A673 (cell line): ENCODE results near the gene CALCR. TPM values are rescaled to one million over a fixed set of nuclear protein-coding genes. Genes with fewer than 3 reads are reported as not detected.

Experiments
- BruUV-seq: library from RNA; stranded (reverse); fragments of 400-500 nt; replicated peaks from 2 replicates; lab custom pipeline; 2021; lab: Mats Ljungman, UMichigan
- CTCF ChIA-PET: fragments of 300-600 bp; sonication (Branson Sonifier 250); formaldehyde crosslinking; loops from one replicate; lab custom pipeline; 2022; ENCODE audit warnings: antibody characterized with exemption; lab: Charles Lee
- POLR2A ChIA-PET: fragments of 300-600 bp; sonication (Branson Sonifier 250); formaldehyde crosslinking; loops from one replicate; lab custom pipeline; 2022; ENCODE audit warnings: antibody characterized with exemption; ENCODE audit not compliant: low non-redundant PET; lab: Charles Lee
- DNase-seq: peaks from one replicate; pipeline ENCODE4 v3.0.0-alpha.2; 2015; ENCODE audit warnings: low spot score
- H3K27ac ChIP-seq: fragments of 200-600 bp; sonication (generic); 2 replicates; pipeline ENCODE4 v1.5.1; 2016; ENCODE audit warnings: mixed run types, low read depth, mild to moderate bottlenecking, mixed read lengths, antibody characterized with exemption, low read length; ENCODE audit not compliant: poor library complexity, severe bottlenecking
- H3K27me3 ChIP-seq: fragments of 200-600 bp; sonication (generic); replicated peaks from 2 replicates; pipeline ENCODE4 v1.6.1; 2017; ENCODE audit warnings: mixed run types, low read depth, mild to moderate bottlenecking, mixed read lengths, antibody characterized with exemption, low read length; ENCODE audit not compliant: insufficient read depth, poor library complexity
- H3K36me3 ChIP-seq: fragments of 200-600 bp; sonication (generic); 2 replicates; pipeline ENCODE4 v1.6.1; 2016; ENCODE audit warnings: mixed run types, mild to moderate bottlenecking, mixed read lengths, antibody characterized with exemption, low read length; ENCODE audit not compliant: insufficient read depth, poor library complexity, severe bottlenecking
- H3K4me1 ChIP-seq: fragments of 200-600 bp; sonication (generic); 2 replicates; pipeline ENCODE4 v1.6.1; 2017; ENCODE audit warnings: mixed run types, mild to moderate bottlenecking, mixed read lengths, antibody characterized with exemption, low read length; ENCODE audit not compliant: insufficient read depth, poor library complexity, severe bottlenecking
- H3K4me3 ChIP-seq: fragments of 200-600 bp; sonication (generic); 2 replicates; pipeline ENCODE4 v1.5.1; 2016; ENCODE audit warnings: low read depth, mixed run types, mild to moderate bottlenecking, mixed read lengths, low read length; ENCODE audit not compliant: poor library complexity, severe bottlenecking
- H3K9me3 ChIP-seq: fragments of 200-600 bp; sonication (generic); 2 replicates; pipeline ENCODE4 v1.6.1; 2016; ENCODE audit warnings: mixed run types, low read depth, mild to moderate bottlenecking, mixed read lengths, antibody characterized with exemption, low read length; ENCODE audit not compliant: poor library complexity, severe bottlenecking
- CTCF ChIP-seq: fragments of 300-800, 200-600 bp; sonication (generic); conservative IDR thresholded peaks from 2 replicates; pipeline ENCODE4 v1.5.1; 2017; ENCODE audit warnings: low read depth, mild to moderate bottlenecking, antibody characterized with exemption, low read length, moderate library complexity, mixed read lengths
- EZH2 ChIP-seq: fragments of 200-600 bp; sonication (generic); IDR thresholded peaks from 2 replicates; pipeline ENCODE4 v1.6.1; 2017; ENCODE audit warnings: borderline replicate concordance, low read depth, mild to moderate bottlenecking, mixed read lengths, antibody characterized with exemption, low read length; ENCODE audit not compliant: poor library complexity, severe bottlenecking
- intact Hi-C: fragments of 100-400 bp; cut with micrococcal nuclease; formaldehyde crosslinking; loops from one replicate; pipeline ENCODE4 v1.10.0; 2022; ENCODE audit not compliant: unreplicated experiment
- total RNA-seq: library from RNA; stranded (reverse); gene quantifications from 2 replicates; pipeline ENCODE4 v1.2.3, GENCODE V29; 2021

CALCR gene
- total RNA-seq, 1 experiment from 2014 or later = not detected

GRCh38 chr7:93559639-93560491 is 14.7 kb downstream of the CALCR start:
- Histone ChIP-seq H3K4me3 (no peak overlapping the region), H3K9me3 (no peaks in the 10 kb centered on the region), H3K4me1 (no peaks in the 10 kb centered on the region), H3K27ac (no peak overlapping the region), H3K36me3 (no peaks in the 10 kb centered on the region), H3K27me3 (peaks cover 10% of the 10 kb centered on the region)
- no TSS peak for BruUV-seq
- ChIA-PET CTCF (no interaction called here), POLR2A (no interaction called here)
- TF ChIP-seq EZH2 (no peak), CTCF (no peak)
- DNase-seq = no peak
- intact Hi-C loops = no loop called here

- Histone ChIP-seq H3K27ac (no peak overlapping the region), H3K27me3 (peaks cover 8% of the 10 kb centered on the region), H3K9me3 (no peaks in the 10 kb centered on the region), H3K4me3 (no peak overlapping the region), H3K36me3 (no peaks in the 10 kb centered on the region), H3K4me1 (no peaks in the 10 kb centered on the region)
- TF ChIP-seq CTCF (no peak), EZH2 (no peak)
- intact Hi-C loops = no loop called here
- no TSS peak for BruUV-seq
- POLR2A ChIA-PET = no interaction called here
- no peak for DNase-seq
- CTCF ChIA-PET = no interaction called here
Observed at GRCh38 chr7:93558705-93559614, 15.6 kb downstream of the CALCR start.

GRCh38 chr7:93551931-93552330 is 22.6 kb downstream of the CALCR start:
- intact Hi-C loops = loop anchor here (1.0 kb wide), 1 partner anchor 307 kb away; no protein-coding TSS in a partner anchor
- POLR2A ChIA-PET = interaction anchor here (0.7 kb wide), 1 partner anchor 96 kb away, joined by 3 read pairs; no protein-coding TSS in a partner anchor

More at GRCh38 chr7:93551931-93552330, 22.6 kb downstream of the CALCR start:
- H3K36me3 ChIP-seq = no peaks in the 10 kb centered on the region
- H3K27me3 ChIP-seq = no peaks in the 10 kb centered on the region
- CTCF ChIA-PET = no interaction called here
- no peaks in the 10 kb centered on the region for H3K9me3 ChIP-seq
- BruUV-seq = no TSS peak
- no peaks in the 10 kb centered on the region for H3K4me1 ChIP-seq
- TF ChIP-seq CTCF = no peak
- no peak overlapping the region for H3K27ac ChIP-seq
- DNase-seq = no peak
- no peak overlapping the region for H3K4me3 ChIP-seq
